ENCODE data around the gene SSH3.

SSH3 gene

GRCh38 chr11:67262731-67263675 is 40.3 kb upstream of the SSH3 start:
- peaks cover 34% of the 10 kb centered on the region for H3K4me1 ChIP-seq (ENCODE audit: control insufficient read depth, insufficient read depth, low read length)
- peak; percentile 91 for DNase-seq (ENCODE audit: low read depth)
- H3K27me3 ChIP-seq (replicated peaks; ENCODE audit: control insufficient read depth, insufficient read depth, low read length) = no peaks in the 10 kb centered on the region
- H3K9ac ChIP-seq (ENCODE audit: low read length) = peak overlapping the region; percentile 37
- H3K9me3 ChIP-seq (ENCODE audit: control insufficient read depth, low read length) = no peaks in the 10 kb centered on the region
- no peak overlapping the region for H3K4me3 ChIP-seq (ENCODE audit: low read length)
- H3K36me3 ChIP-seq (ENCODE audit: control insufficient read depth, insufficient read depth, low read length, severe bottlenecking) = no peaks in the 10 kb centered on the region

DNA sequence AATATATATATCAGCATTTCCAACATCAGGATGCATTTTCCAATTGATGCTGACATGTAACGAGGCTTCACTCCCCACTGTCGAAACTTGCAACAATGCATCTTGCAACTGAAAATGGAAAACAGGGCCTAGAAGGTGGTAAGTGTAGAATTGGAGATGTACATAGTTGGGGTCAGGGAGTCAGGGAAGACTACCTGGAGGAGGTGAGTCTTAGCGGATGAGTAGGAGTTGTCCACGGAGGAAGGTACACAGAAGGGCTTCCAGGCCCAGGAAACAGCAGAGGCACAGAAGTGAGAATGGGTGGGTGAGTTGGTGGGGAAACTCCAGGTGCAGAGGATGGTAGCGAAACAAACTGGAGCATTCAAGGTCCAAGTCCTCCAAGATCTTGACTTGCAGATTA is 39.1 kb upstream of the SSH3 start:
- Histone ChIP-seq H3K4me1 (ENCODE audit: control insufficient read depth, insufficient read depth, low read length) (peaks cover 40% of the 10 kb centered on the region), H3K9me3 (ENCODE audit: control insufficient read depth, low read length) (no peaks in the 10 kb centered on the region), H3K27me3 (replicated peaks; ENCODE audit: control insufficient read depth, insufficient read depth, low read length) (no peaks in the 10 kb centered on the region), H3K9ac (ENCODE audit: low read length) (no peak overlapping the region), H3K36me3 (ENCODE audit: control insufficient read depth, insufficient read depth, low read length, severe bottlenecking) (no peaks in the 10 kb centered on the region), H3K4me3 (ENCODE audit: low read length) (no peak overlapping the region)
- no peak for DNase-seq (ENCODE audit: low read depth)

GRCh38 chr11:67264877-67265632 is 38.3 kb upstream of the SSH3 start:
- Histone ChIP-seq H3K27me3 (replicated peaks; ENCODE audit: control insufficient read depth, insufficient read depth, low read length) (no peaks in the 10 kb centered on the region), H3K4me1 (ENCODE audit: control insufficient read depth, insufficient read depth, low read length) (peaks cover 48% of the 10 kb centered on the region), H3K4me3 (ENCODE audit: low read length) (no peak overlapping the region), H3K36me3 (ENCODE audit: control insufficient read depth, insufficient read depth, low read length, severe bottlenecking) (no peaks in the 10 kb centered on the region), H3K9ac (ENCODE audit: low read length) (no peak overlapping the region), H3K9me3 (ENCODE audit: control insufficient read depth, low read length) (no peaks in the 10 kb centered on the region)
- no peak for DNase-seq (ENCODE audit: low read depth)

- Histone ChIP-seq H3K9ac (ENCODE audit: low read length) (peak overlapping the region; percentile 44), H3K4me3 (ENCODE audit: low read length) (peak overlapping the region; percentile 50), H3K36me3 (ENCODE audit: control insufficient read depth, insufficient read depth, low read length, severe bottlenecking) (no peaks in the 10 kb centered on the region), H3K9me3 (ENCODE audit: control insufficient read depth, low read length) (no peaks in the 10 kb centered on the region), H3K27me3 (replicated peaks; ENCODE audit: control insufficient read depth, insufficient read depth, low read length) (no peaks in the 10 kb centered on the region), H3K4me1 (ENCODE audit: control insufficient read depth, insufficient read depth, low read length) (peaks cover 55% of the 10 kb centered on the region)
- DNase-seq (ENCODE audit: low read depth) = peak; percentile 88
Observed at GRCh38 chr11:67265633-67266448, 37.5 kb upstream of the SSH3 start.

GRCh38 chr11:67266449-67267187 is 36.7 kb upstream of the SSH3 start, which contains the start of gene GRK2:
GRK2 (plus strand) TSS chr11:67266473; CDS start chr11:67266700, 227 bp downstream.
- no peaks in the 10 kb centered on the region for H3K27me3 ChIP-seq (replicated peaks; ENCODE audit: control insufficient read depth, insufficient read depth, low read length)
- H3K36me3 ChIP-seq (ENCODE audit: control insufficient read depth, insufficient read depth, low read length, severe bottlenecking) = no peaks in the 10 kb centered on the region
- DNase-seq (ENCODE audit: low read depth) = peak; percentile 73
- H3K4me1 ChIP-seq (ENCODE audit: control insufficient read depth, insufficient read depth, low read length) = peaks cover 52% of the 10 kb centered on the region
- H3K9me3 ChIP-seq (ENCODE audit: control insufficient read depth, low read length) = no peaks in the 10 kb centered on the region
- H3K4me3 ChIP-seq (ENCODE audit: low read length) = peak within 1 kb of the TSS; percentile 94
- peak within 1 kb of the TSS; percentile 91 for H3K9ac ChIP-seq (ENCODE audit: low read length)

DNA sequence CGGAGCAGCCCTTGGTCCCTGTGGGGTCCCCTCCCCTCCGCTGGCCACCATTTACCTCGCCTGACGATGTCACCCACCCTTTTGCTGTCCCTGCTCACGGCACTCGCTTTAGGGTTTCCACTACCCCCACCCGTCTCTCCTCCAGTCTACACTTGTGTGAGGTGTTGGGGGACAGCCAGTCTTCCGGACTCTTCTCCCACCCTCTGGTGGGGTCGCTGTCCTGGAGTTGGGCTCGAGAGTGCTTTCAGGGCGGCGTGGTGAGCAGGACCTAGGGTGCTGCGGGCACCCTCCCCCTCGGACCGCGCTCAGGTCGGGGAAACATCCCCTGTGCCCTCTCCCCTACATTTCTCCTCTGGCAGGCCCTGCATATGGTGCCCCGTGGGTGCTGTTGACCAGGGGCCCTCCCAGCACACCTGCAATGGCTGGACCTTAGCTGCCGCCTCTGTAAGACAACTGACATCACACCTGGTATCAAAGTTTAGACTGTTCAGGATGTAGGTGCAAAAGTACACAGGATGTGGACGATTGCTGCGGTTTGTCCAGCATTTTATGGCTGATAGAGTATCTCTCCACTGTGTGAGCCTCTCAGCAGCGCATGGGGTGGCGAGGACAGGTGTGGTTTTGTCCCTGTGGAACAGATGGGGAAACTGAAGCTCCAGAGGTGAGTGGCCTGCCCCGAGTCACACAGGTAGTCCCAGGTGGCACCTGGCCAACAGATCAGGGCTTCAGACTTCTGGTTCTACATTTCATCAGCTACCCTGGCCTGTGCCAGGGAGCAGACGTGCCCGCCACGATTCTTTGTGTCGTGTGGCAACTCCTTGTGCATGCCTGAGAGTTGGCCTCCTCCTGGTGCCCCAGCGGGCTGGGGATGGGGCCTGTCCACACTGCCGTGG is 35.9 kb upstream of the SSH3 start:
- DNase-seq (ENCODE audit: low read depth) = no peak
- Histone ChIP-seq H3K4me1 (ENCODE audit: control insufficient read depth, insufficient read depth, low read length) (peaks cover 59% of the 10 kb centered on the region), H3K4me3 (ENCODE audit: low read length) (peak overlapping the region; percentile 94), H3K36me3 (ENCODE audit: control insufficient read depth, insufficient read depth, low read length, severe bottlenecking) (no peaks in the 10 kb centered on the region), H3K27me3 (replicated peaks; ENCODE audit: control insufficient read depth, insufficient read depth, low read length) (no peaks in the 10 kb centered on the region), H3K9me3 (ENCODE audit: control insufficient read depth, low read length) (no peaks in the 10 kb centered on the region), H3K9ac (ENCODE audit: low read length) (peak overlapping the region; percentile 91)

GRCh38 chr11:67268081-67268961 is 35.0 kb upstream of the SSH3 start:
- no peaks in the 10 kb centered on the region for H3K9me3 ChIP-seq (ENCODE audit: control insufficient read depth, low read length)
- H3K36me3 ChIP-seq (ENCODE audit: control insufficient read depth, insufficient read depth, low read length, severe bottlenecking) = no peaks in the 10 kb centered on the region
- no peak for DNase-seq (ENCODE audit: low read depth)
- no peaks in the 10 kb centered on the region for H3K27me3 ChIP-seq (replicated peaks; ENCODE audit: control insufficient read depth, insufficient read depth, low read length)
- H3K9ac ChIP-seq (ENCODE audit: low read length) = peak overlapping the region; percentile 91
- peak overlapping the region; percentile 94 for H3K4me3 ChIP-seq (ENCODE audit: low read length)
- H3K4me1 ChIP-seq (ENCODE audit: control insufficient read depth, insufficient read depth, low read length) = peaks cover 59% of the 10 kb centered on the region

DNA sequence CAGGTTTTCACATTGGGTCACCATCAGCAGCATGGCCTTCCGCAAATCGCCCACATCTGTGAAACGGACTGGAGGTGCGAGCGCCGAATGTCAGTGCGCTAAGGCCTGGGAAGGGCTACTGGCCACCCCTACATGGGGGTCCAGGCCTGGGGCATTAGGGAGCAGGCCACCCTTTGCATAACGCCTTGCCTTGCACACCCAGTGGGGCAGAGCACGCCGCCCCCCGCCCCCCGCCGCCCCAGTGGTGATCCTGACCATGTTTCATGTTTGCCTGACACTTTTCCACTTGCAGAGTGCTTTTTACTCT is 34.4 kb upstream of the SSH3 start:
- no peak overlapping the region for H3K4me3 ChIP-seq (ENCODE audit: low read length)
- H3K9ac ChIP-seq (ENCODE audit: low read length) = peak overlapping the region; percentile 20
- no peaks in the 10 kb centered on the region for H3K9me3 ChIP-seq (ENCODE audit: control insufficient read depth, low read length)
- peaks cover 60% of the 10 kb centered on the region for H3K4me1 ChIP-seq (ENCODE audit: control insufficient read depth, insufficient read depth, low read length)
- no peak for DNase-seq (ENCODE audit: low read depth)
- no peaks in the 10 kb centered on the region for H3K27me3 ChIP-seq (replicated peaks; ENCODE audit: control insufficient read depth, insufficient read depth, low read length)
- no peaks in the 10 kb centered on the region for H3K36me3 ChIP-seq (ENCODE audit: control insufficient read depth, insufficient read depth, low read length, severe bottlenecking)

DNA sequence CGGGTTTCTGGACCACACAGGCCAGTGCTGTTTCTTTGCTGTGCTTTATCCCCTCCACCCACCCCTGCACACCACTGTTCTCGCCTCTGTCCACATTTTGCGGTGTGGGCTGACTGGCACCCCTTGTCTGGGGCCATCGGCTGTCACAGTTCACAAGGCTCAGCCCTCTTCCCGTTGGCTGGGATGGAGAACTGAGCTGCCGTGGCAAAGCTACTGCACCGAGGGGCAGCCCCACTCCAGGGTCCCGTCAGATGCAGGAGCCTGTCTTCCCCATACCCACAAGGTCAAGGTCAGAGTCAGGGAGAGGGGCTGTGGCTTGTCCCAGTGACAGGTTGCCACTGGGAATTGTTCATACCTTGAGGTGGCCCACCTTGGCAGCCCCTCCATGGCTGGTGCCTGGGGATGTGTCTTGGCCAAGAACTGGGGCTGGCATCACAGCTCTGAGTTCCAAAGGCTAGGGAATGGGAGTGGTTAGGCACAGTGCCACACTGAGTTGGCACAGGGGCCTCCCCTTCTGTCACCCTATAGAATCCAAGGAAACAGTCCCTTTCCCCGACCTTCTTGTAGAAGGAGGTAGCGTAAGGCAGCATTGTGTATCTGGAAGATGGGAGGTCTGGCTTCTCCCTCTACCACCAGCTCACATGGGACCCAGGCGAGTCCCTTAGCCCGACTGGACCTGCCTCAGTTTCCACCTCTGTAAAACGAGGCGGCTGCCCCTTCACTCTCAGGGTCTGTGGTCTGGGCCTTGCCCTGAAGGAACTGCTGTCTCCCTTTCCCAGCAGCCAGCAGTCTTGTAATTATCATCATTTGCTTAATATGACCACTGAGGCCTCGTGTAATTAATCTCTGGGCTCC is 33.7 kb upstream of the SSH3 start:
- Histone ChIP-seq H3K4me1 (ENCODE audit: control insufficient read depth, insufficient read depth, low read length) (peaks cover 60% of the 10 kb centered on the region), H3K9me3 (ENCODE audit: control insufficient read depth, low read length) (no peaks in the 10 kb centered on the region), H3K36me3 (ENCODE audit: control insufficient read depth, insufficient read depth, low read length, severe bottlenecking) (no peaks in the 10 kb centered on the region), H3K9ac (ENCODE audit: low read length) (peak overlapping the region; percentile 68), H3K4me3 (ENCODE audit: low read length) (peak overlapping the region; percentile 32), H3K27me3 (replicated peaks; ENCODE audit: control insufficient read depth, insufficient read depth, low read length) (no peaks in the 10 kb centered on the region)
- DNase-seq (ENCODE audit: low read depth) = no peak

All from adipocyte (in vitro differentiated cells).